ENCODE data around the gene PLAAT2.
"Not testable (repeated sequence)": the region's sequence is repeated elsewhere in the genome, so short reads cannot be mapped to it uniquely, and the experiment has no call there.

The PLAAT2 gene

DNA sequence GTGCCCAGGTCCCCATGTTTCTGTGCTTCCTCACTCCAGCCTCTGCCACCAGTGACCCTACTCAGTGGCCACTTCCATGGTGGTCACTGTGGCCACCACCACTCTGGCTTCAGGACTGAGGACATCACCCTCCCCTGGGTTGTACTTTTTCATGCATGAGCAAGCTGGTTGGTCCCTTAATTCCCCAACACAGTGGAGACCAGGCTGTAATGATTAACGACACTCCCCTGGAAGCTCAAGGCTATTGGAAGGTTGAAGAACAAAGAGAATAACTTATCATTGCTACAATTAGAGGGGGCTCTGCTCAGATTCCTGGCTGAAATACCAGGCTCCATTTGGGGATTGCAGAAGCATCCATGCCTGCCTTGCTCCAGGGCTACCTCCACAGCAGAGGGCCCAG lies 16.1 kb downstream of the PLAAT2 start:
- no peak for DNase-seq

DNA sequence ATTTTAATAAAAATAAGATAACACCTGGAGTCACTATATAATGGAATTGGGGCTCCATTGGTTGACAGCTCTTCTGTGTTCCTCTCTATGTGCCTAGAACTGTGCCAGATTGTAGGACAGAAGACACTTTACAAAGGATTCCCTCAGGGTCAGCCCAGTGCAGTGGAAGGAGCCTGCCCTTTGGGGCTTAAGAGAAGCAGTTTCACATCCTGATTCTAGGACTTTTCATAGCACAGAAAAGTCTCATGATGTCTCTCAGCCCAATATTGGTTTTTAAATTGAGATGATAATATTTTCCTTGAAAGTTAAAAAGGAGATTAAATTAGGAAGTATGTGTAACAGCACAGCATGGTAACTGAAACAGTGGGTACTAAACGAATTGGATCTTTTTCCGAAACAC lies 19.5 kb downstream of the PLAAT2 start:
- DNase-seq, result no peak

DNA sequence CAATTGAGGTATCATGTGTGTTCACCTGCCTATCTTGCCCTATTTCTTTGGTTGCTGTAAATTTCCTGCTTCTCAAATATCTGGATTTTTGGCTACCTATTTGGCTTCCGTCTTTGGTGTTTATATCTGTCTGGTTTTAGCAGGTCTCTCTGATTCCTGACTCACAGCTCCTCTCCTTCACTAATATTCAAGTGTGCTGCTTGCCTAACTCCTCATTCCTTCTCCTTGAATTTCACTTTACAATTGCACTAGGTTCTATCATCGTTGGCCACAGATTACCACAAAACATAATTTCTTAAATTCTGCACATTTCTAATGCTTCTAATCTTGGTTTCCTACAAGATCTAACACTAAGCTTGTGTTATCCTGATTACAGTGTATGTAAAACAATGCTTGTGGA lies 20.7 kb downstream of the PLAAT2 start:
- DNase-seq, result not testable (repeated sequence)

DNA sequence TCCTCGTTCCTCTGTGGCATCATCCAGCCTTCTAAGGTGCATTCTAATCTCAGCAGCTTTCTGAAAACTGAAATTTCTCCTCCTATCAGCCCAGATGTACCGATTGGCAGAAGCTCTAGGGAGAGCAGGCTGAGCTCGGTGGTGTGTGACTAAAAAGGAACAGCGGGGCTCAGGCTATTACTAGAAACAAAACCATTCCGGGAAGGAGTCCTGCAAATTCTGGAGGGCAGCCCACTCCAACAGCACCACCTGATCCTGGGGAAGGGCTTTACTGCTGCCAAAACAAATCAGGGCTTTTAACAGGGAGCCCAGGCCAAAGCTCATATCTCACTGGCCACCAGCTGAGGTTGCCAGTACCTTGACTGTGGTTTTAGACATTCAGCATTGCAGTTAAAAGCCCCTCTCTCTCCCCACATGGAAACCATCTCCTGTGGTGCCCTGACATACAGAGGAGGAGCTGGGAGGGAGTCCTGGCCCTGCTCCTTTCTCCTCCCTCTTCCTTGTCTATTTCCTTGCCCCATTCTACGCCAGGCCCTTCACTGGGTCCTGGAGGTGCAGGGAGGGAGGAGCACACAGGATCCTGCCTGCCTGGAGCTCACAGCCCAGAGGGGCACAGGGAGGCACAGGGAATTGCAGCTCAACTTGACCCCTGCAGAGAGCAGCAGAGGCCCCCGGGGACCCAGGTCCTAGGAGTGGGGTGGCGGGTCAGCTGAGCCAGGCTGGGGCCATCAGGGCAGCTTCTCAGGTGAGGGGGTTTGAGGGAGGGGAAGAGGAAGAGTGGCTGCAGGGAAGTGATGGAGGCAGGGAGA lies 25.7 kb downstream of the PLAAT2 start:
- DNase-seq, result no peak

DNA sequence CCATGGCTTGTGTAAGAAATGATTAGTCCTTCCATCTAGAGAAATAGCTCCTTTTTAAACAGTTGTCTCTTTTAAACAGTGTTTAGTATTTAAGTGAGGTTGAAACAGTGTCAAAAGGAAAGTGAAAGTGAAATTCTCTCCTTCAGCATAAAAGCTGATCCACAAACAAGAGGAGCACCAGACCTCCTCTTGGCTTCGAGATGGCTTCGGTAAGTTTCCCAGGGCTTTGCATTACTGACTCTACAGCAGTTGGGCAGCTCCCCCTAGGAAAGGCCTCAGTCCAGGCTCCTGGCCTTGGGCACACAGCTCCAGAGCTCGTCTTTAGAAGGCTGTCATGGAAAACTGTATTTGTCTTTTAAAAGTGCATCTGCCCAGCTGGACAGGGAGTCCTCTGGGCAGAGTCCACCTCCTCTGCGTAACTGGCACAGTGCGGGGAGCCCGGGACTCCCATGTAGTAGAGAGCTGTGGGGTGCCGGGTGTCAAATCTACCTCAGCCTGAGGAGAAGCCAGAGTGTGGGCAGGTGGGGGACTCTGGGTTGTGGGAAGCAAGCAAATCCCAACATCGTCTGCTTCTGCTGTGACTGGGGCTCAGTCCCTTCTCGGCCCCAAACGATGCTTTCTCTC lies 26.4 kb downstream of the PLAAT2 start, which contains the start of gene PLAAT4:
Gene PLAAT4, plus strand, starts transcription at position 140 of the 624 bp plus-strand sequence. Its CDS starts 61 bp downstream, at position 201.
- no peak for DNase-seq

DNA sequence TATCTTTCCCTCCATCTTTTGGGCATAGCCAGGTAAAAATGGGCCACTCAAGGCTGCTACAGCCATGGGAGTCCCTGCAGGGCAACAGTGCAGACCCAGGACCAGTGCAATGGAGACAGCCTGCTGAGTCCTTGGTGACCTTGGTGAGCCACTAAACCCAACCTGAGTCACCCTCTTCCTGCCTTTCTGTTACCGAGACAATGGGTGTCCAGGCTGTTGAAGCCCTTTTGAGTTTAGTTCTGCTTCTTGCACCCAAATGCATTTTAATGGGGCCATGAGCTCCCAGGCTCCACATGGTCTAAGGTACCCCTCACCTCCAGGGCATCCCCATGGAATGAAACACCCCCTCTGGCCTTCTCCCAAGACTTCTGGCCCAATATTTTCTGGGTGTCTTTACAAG lies 27.4 kb downstream of the PLAAT2 start:
- no peak for DNase-seq

DNA sequence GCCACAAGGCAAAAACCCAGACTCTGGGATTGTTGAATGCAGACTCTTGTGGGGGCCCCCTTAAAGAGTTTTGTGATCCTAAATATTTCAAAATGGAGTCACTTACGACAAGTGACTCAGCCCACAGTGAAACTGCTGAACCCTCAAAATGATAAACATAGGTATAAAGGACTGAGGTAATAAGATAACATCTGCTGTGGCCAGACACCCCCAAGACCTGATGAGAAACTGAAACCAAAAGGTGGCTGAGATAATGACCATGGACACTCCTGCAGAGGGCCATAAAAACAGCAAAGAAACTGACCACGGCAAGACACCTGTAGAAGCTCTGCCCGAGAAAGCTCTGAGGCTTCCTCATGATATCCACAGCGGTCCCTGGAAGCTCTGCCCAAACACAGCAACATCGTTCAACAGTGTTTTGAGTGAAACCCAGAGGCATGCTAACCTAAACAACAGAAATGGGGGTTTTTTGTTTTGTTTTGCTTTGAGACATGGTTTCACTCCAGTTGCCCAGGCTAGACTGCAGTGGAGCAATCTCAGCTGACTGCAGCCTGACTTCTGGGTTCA lies 28.2 kb downstream of the PLAAT2 start:
- no peak for DNase-seq

DNA sequence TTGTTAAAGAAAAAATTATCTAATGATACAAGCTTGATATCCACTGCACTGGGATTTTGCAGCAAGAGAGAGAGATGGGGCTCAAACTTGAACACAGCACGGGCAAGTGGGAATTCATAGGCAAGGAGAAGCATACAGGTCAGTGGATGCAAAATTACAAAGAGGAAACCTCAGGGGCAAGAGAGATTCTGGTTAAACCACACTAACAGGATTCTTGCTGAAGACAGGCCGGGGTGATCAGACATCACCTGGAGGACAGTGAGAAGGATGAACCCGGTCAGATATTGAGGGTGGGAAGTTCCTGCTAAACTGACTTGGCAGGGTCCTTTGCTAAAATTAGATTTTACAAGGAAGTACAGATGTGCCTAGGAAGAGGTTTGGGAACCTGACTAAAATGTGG lies 29.1 kb downstream of the PLAAT2 start:
- DNase-seq, result no peak

DNA sequence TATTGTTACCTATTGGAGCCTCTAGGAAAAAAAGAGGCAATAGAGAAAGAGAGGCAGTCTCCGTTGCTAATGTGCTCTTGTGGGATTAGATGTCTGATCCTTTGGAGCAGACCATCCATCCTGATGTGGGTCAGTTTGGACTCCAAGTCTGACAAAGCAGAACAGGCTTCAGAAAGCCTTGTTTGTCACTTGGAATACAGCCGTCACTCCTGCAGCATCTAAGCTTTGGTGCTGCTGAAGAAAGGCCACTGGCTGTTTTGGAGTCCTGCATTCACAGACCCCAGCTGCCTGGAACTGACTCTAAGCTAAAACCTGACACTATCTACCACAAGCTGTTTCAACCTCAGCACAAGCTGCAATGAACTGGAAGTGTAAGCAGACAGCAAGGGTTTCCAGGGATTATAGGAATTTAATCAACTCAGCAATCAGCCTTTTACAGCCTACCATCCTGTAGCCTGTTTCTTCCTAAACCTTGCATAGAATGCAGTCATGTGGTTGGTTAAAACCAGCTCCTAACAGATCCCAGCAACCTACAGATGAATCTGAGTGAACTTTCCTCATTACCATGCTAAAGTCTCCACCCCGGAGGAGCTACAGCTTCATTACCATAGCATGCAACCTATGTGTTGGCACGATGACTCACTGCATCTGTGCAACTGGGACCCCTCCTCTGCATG lies 30.2 kb downstream of the PLAAT2 start:
- no peak for DNase-seq

DNA sequence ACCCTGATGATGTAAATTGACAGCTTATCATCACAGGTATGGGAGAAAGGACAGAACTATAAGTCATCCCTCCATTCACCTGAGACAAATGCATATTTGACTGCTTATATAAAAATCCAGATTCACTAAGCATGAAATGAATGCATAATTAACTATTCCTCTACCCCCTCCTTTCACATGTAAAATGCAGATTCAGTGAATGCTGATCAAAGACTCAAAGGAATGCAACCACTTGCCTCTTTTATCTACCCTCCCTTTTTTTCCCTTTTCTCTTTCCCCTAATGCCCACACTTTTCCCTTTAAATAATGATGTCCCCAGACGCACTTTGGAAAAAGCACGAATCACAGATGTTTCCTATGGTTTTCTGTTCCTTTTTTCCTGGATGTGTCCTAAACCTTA lies 31.1 kb downstream of the PLAAT2 start:
- DNase-seq, result no peak

DNA sequence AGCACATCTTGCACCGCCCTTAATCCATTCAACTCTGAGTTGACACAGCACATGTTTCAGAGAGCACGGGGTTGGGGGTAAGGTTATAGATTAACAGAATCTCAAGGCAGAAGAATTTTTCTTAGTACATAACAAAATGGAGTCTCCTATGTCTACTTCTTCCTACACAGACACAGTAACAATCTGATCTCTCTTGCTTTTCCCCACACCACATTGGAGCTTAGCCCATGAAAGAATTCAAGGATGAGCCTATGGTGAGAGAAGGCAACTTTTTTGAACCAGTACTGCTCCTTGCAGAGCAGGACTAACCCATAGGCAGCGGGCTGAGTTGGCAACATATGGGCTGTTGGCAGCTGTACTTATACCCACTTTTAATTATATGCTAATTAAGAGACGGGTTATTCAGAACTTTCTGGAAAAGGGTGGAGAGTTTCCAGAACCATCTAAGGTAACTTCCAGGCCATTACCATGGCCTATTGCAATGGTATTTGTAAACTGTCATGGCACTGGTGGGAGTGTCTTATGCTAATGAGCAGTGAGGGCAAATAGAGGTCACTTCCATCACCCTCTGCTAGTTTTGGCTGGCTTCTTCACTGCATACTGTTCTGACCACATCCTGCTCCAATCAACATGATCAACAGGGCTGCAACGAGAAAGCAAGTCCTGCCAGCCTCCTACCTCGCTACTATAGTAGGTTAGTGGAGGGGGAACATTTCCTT lies 31.9 kb downstream of the PLAAT2 start:
- DNase-seq, result not testable (repeated sequence)

DNA sequence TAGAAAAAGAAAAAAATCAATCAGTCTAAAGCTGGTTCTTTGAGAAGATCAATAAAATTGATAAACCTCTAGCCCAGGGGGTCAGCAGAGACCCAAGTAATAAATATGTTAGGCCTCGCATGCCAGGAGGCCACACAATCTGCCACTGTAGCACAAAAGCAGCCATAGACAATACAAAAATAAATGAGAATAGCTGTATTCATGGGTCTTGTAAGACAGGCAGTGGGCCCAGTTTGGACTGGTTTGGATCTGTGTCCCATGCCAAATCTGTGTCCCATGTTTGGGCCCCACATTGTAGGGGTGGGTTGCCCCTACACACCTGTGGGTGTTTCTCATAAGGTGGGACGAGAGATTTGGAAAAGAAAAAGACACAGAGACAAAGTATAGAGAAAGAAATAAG lies 33.2 kb downstream of the PLAAT2 start:
- DNase-seq, result no peak

DNA sequence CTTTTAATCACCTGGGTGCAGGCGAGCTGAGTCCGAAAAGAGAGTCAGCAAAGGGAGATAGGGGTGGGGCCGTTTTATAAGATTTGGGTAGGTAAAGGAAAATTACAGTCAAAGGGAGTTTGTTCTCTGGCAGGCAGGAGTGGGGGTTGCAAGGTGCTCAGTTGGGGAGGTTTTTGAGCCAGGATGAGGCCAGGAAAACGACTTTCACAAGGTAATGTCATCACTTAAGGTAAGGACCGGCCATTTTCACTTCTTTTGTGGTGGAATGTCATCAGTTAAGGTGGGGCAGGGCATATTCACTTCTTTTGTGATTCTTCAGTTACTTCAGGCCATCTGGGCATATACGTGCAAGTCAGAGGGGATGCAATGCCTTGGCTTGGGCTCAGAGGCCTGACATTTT lies 33.8 kb downstream of the PLAAT2 start:
- DNase-seq, result not testable (repeated sequence)

DNA sequence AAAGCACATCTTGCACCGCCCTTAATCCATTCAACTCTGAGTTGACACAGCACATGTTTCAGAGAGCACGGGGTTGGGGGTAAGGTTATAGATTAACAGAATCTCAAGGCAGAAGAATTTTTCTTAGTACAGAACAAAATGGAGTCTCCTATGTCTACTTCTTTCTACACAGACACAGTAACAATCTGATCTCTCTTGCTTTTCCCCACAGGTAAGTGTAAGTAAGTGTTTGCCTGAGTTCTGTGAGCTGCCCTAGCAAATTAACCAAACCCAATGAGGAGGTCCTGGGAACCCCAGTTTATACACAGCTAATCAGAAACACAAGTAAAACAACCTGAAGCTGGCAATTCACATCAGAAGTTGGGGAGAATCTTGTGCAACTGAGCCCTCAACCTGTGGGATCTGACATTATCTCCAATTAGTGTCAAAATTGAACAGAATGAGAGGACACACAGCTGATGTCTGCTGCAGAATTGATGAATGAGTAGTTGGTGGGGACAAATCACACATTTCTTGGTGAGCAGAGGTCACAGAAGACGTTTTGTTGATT lies 34.4 kb downstream of the PLAAT2 start:
- DNase-seq, result not testable (repeated sequence)

DNA sequence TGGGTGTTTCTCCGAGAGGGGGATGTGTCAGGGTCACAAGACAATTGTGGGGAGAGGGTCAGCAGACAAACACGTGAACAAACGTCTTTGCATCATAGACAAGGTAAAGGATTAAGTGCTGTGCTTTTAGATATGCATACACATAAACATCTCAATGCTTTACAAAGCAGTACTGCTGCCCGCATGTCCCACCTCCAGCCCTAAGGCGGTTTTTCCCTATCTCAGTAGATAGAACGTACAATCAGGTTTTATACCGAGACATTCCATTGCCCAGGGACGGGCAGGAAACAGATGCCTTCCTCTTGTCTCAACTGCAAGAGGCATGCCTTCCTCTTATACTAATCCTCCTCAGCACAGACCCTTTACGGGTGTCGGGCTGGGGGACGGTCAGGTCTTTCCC lies 35.0 kb downstream of the PLAAT2 start:
- not testable (repeated sequence) for DNase-seq

DNA sequence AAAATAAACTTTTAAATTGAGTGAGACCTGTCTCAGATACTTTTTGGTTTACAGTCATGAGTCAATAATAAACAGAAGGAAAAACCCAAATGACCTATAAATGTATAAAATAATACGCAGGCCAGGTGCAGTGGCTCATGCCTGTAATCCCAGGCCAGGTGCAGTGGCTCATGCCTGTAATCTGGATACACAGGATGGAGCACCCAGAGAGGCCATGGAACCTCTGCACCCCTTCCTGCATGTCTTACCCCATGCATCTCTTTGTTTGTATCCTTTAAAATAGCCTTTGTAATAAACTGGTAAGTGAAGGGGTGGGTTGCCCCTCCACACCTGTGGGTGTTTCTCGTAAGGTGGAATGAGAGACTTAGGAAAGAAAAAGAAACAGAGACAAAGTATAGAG lies 35.5 kb downstream of the PLAAT2 start:
- DNase-seq, result no peak

DNA sequence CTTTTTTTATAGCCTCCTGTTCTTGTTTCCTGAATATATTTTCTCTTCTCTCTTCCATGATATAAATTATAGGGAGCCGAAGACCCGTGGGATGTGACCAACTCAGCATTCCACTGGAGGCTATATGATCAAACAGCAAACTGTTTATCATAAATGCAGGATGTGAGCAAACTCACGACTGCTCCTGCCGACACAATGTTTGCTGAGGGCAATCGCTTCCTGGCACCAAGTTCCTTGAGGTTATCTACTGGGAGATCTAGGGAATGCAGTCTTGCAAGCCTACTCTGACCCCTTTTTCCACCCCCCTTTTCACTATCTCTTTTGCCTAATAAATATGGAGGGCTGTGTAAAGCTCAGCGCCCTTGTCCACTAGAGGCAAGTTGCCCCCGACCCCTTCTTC lies 40.0 kb downstream of the PLAAT2 start:
- no peak for DNase-seq

DNA sequence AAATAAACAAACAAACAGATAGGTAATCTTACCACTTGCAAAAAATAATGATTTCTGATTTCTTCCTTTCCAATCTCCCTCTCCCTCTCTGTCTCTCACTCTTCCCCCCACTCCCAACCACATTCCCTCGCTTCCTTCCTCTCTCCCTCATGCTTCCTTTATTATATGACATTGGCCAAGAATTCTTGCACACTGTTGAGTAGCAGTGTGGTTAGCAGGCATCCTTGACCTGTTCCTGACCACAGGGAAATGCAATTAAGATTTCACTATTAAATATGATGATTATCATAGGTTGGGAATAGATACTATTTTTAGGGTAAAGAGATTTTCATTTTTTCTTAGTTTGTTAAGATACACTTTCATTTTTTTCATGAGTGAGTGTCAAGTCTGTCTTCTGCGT lies 41.3 kb downstream of the PLAAT2 start:
- no peak for DNase-seq

DNA sequence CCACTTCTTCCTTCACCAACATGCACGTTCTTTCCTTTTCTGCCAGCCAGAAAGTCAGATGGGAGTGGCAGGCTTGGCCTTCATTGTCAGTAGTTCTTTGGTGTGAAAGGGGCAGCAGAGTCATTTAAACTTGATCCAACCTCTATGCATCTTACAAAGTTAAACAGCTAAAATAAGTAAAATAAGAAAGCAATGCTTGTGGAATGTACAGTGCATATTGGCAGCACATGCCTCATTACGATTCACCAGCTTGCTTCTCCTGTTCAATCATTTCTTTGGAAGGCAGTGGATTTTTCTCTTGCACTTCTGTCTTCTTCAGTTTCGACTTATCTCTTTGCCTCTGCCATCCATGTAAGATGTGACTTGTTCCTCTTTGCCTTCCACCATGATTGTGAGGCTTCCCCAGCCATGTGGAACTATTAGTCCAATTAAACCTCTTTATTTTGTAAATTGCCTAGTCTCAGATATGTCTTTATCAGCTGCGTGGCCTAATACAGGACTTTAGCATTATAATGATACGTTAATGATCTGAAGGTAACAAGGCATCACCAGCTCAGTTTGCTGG lies 42.5 kb downstream of the PLAAT2 start:
- no peak for DNase-seq

DNA sequence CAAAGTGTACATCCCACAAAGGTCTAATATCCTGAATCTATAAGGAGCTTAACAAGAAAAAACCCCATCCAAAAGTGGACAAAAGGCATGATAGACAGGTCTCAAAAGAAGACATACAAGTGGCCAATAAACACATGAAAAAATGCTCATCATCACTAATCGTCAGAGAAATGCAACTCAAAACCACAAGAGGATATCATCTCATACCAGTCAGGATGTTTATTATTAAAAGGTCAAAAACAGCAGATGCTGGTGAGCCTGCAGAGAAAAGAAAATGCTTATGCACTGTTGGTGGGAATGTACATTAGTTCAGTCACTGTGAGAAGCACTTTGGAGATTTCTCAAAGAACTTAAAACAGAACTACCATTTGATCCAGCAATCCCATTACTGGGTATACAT lies 44.6 kb downstream of the PLAAT2 start:
- DNase-seq, result no peak

DNA sequence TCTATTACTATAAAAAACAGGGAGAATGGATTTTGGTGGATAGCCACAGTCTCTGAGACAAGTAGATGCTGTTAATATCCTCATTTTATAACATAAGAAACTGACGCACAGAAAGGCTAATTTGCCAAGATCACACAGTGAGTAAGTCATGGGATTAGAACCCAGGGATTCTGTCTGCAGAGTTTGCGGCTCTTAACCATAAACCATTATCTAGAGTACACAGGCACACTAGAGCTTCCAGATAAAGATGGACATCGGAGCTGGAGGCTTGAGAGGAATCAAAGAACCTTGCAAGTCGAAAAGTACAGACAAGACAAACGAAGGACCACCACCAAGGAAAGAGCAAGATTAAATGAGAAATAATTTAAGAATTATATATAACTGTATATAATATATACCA lies 46.0 kb downstream of the PLAAT2 start:
- DNase-seq, result no peak

DNA sequence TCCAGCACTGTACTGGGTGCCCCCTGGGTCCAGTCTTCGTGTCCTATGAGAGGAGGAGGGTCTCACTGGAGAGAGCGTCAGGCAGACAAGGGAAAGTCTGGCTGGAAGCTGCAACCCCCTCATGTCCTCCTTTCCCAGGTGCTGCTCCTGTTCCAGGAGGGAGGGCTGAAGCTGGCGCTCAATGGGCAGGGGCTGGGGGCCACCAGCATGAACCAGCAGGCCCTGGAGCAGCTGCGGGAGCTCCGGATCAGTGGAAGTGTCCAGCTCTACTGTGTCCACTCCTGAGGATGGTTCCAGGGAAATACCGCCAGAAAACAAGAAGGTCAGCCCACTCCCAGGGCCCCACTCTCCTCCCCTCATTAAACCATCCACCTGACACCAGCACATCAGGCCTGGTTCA lies 47.1 kb downstream of the PLAAT2 start:
- DNase-seq, result no peak
